Neural cell (in vitro differentiated cells): ENCODE measurements around the gene TRMT5. TPM values are rescaled to one million over a fixed set of nuclear protein-coding genes. Genes with fewer than 3 reads are reported as not detected.

Source experiments
- H2AFZ ChIP-seq: fragments of 200-600, 300-800 bp; sonication (generic), shearing (Covaris generic); 2 replicates; pipeline ENCODE4 v1.6.0; 2014; ENCODE audit warnings: low read depth, mild to moderate bottlenecking, antibody characterized with exemption, low read length, moderate library complexity
- H3F3A ChIP-seq: fragments of 200-600 bp; shearing (Covaris generic); 2 replicates; pipeline ENCODE4 v1.6.1; 2016; ENCODE audit warnings: mild to moderate bottlenecking, moderate library complexity, mixed read lengths, antibody characterized with exemption, low read length; ENCODE audit not compliant: insufficient read depth, poor library complexity, severe bottlenecking
- H3K27ac ChIP-seq: fragments of 200-600, 300-800 bp; sonication (generic), shearing (Covaris generic); 2 replicates; pipeline ENCODE4 v1.5.1; 2014; ENCODE audit warnings: mild to moderate bottlenecking, low read length, moderate library complexity
- H3K27me3 ChIP-seq: fragments of 300-800, 200-600 bp; sonication (generic), shearing (Covaris generic); 2 replicates; pipeline ENCODE4 v1.6.0; 2014; ENCODE audit warnings: mild to moderate bottlenecking, low read depth, low read length, moderate library complexity; ENCODE audit not compliant: insufficient read depth
- H3K36me3 ChIP-seq: fragments of 300-800, 200-600 bp; sonication (generic), shearing (Covaris generic); 2 replicates; pipeline ENCODE4 v1.5.1; 2014; ENCODE audit warnings: mild to moderate bottlenecking, antibody characterized with exemption, low read length, moderate library complexity; ENCODE audit not compliant: insufficient read depth
- H3K4me2 ChIP-seq: fragments of 300-800, 200-600 bp; sonication (generic), shearing (Covaris generic); 2 replicates; pipeline ENCODE4 v1.6.0; 2014; ENCODE audit warnings: mild to moderate bottlenecking, low read length
- H3K4me3 ChIP-seq: fragments of 300-800, 200-600 bp; sonication (generic), shearing (Covaris generic); 2 replicates; pipeline ENCODE4 v1.5.1; 2014; ENCODE audit warnings: mild to moderate bottlenecking, low read length, moderate library complexity
- H3K79me2 ChIP-seq: fragments of 200-600 bp; shearing (Covaris generic); replicated peaks from 2 replicates; pipeline ENCODE4 v1.6.0; 2014; ENCODE audit warnings: mild to moderate bottlenecking, low read length, moderate library complexity; ENCODE audit not compliant: insufficient read depth
- H3K9ac ChIP-seq: fragments of 300-800, 200-600 bp; sonication (generic), shearing (Covaris generic); 2 replicates; pipeline ENCODE4 v1.6.1; 2016; ENCODE audit warnings: mild to moderate bottlenecking, low read length, mixed read lengths
- H3K9me2 ChIP-seq: fragments of 200-600 bp; shearing (Covaris generic); 2 replicates; pipeline ENCODE4 v1.6.1; 2016; ENCODE audit warnings: mild to moderate bottlenecking, low read length, mixed read lengths; ENCODE audit not compliant: insufficient read depth
- H3K9me3 ChIP-seq: fragments of 200-600, 300-800 bp; sonication (generic), shearing (Covaris generic); 2 replicates; pipeline ENCODE4 v1.6.1; 2016; ENCODE audit warnings: mild to moderate bottlenecking, mixed run types, low read length, moderate library complexity, mixed read lengths
- H4K20me1 ChIP-seq: fragments of 200-600 bp; shearing (Covaris generic); 2 replicates; pipeline ENCODE4 v1.6.1; 2016; ENCODE audit warnings: mild to moderate bottlenecking, mixed run types; ENCODE audit not compliant: insufficient read depth
- EP300 ChIP-seq: fragments of 450-650 bp; conservative IDR thresholded peaks from 2 replicates; pipeline ENCODE4 v1.6.1; 2014; ENCODE audit warnings: antibody characterized with exemption, mild to moderate bottlenecking, moderate library complexity; ENCODE audit not compliant: poor library complexity, severe bottlenecking
- EZH2 ChIP-seq: fragments of 200-600, 300-800 bp; shearing (Covaris generic), sonication (generic); IDR thresholded peaks from 2 replicates; pipeline ENCODE4 v1.6.1; 2014; ENCODE audit warnings: antibody characterized with exemption, low read length, borderline replicate concordance, mild to moderate bottlenecking; ENCODE audit not compliant: insufficient read depth, poor library complexity, severe bottlenecking
- MXI1 ChIP-seq: fragments of 450-650 bp; conservative IDR thresholded peaks from 2 replicates; pipeline ENCODE4 v1.6.1; 2014; ENCODE audit warnings: antibody characterized with exemption, mild to moderate bottlenecking; ENCODE audit not compliant: poor library complexity, severe bottlenecking
- POLR2AphosphoS5 ChIP-seq: IDR thresholded peaks from 2 replicates; pipeline ENCODE4 v1.6.1; 2012
- RAD21 ChIP-seq: fragments of 450-650 bp; conservative IDR thresholded peaks from 2 replicates; pipeline ENCODE4 v1.6.1; 2014; ENCODE audit warnings: antibody characterized with exemption, mild to moderate bottlenecking, moderate library complexity
- REST ChIP-seq: IDR thresholded peaks from 2 replicates; pipeline ENCODE4 v1.6.1; 2012; ENCODE audit warnings: borderline replicate concordance
- SMC3 ChIP-seq: fragments of 450-650 bp; conservative IDR thresholded peaks from 2 replicates; pipeline ENCODE4 v1.6.1; 2014; ENCODE audit warnings: antibody characterized with exemption, mild to moderate bottlenecking, moderate library complexity; ENCODE audit not compliant: poor library complexity
- TAF1 ChIP-seq: IDR thresholded peaks from 2 replicates; pipeline ENCODE4 v1.6.1; 2012; ENCODE audit warnings: low read depth
- polyA plus RNA-seq: library from polyadenylated mRNA; depleted of rRNA; stranded (reverse); fragments of >200 nt; gene quantifications from 2 replicates; pipeline ENCODE4 v1.2.3, GENCODE V29; 2014
- TF ChIP-seq, protein P1 (sequence below): fragments of 450-650 bp; IDR thresholded peaks from 2 replicates; pipeline ENCODE4 v1.5.1; 2014; ENCODE audit warnings: antibody characterized with exemption, mild to moderate bottlenecking, moderate library complexity; ENCODE audit not compliant: poor library complexity, severe bottlenecking

TRMT5 gene
- polyA plus RNA-seq, 1 donor from 2014 or later: 7.6 TPM

DNA sequence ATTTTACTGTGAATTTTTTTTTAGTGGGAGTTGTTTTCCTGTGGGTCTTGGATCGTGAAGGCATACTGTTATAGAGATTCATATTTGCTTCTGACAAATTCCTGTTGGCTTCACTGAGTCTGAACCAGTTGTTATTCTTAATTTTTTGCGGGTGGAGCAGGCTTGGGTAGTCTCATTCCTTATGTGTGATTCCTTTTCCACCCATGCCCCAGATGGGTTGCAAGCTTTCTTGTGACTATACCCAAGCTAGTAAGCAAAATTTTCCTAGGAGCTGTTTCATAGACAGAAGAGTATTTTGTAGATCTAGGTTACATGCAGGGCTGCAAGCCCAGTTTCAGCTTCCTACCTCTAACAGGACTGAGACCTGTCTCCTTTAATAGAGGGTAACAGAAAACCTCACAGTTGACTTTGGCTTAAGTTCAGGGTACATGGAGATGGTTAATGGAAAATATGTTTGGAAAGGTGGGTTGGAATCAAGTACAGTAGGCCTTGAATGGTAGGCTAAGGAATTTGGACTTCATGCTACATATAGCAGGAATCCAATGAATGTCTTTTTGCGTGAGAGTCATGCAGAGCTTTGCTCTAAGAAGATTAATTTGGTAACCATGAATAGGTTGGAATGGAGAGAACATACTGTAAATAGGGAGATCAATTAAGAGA is 29.0 kb downstream of the TRMT5 start:
- Histone ChIP-seq H3K27me3 (no peaks in the 10 kb centered on the region), H3K4me3 (no peak overlapping the region), H3K4me2 (no peak overlapping the region), H3K27ac (no peak overlapping the region), H2AFZ (no peak overlapping the region), H3F3A (no peaks in the 10 kb centered on the region), H3K9me3 (peaks cover 4% of the 10 kb centered on the region), H3K9ac (no peak overlapping the region), H3K36me3 (no peaks in the 10 kb centered on the region), H4K20me1 (no peaks in the 10 kb centered on the region), H3K9me2 (no peaks in the 10 kb centered on the region), H3K79me2 (no peaks in the 10 kb centered on the region)
- TF ChIP-seq SMC3: no peak
- no peak for TF ChIP-seq EZH2
- no peak for TF ChIP-seq TAF1
- TF ChIP-seq, protein P1, sequence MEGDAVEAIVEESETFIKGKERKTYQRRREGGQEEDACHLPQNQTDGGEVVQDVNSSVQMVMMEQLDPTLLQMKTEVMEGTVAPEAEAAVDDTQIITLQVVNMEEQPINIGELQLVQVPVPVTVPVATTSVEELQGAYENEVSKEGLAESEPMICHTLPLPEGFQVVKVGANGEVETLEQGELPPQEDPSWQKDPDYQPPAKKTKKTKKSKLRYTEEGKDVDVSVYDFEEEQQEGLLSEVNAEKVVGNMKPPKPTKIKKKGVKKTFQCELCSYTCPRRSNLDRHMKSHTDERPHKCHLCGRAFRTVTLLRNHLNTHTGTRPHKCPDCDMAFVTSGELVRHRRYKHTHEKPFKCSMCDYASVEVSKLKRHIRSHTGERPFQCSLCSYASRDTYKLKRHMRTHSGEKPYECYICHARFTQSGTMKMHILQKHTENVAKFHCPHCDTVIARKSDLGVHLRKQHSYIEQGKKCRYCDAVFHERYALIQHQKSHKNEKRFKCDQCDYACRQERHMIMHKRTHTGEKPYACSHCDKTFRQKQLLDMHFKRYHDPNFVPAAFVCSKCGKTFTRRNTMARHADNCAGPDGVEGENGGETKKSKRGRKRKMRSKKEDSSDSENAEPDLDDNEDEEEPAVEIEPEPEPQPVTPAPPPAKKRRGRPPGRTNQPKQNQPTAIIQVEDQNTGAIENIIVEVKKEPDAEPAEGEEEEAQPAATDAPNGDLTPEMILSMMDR: no peak
- TF ChIP-seq RAD21: no peak
- no peak for TF ChIP-seq EP300
- no peak for TF ChIP-seq REST
- no peak for TF ChIP-seq MXI1
- TF ChIP-seq POLR2AphosphoS5: no peak

- Histone ChIP-seq H2AFZ (no peak overlapping the region), H3K4me3 (no peak overlapping the region), H3K27ac (no peak overlapping the region), H3F3A (no peaks in the 10 kb centered on the region), H4K20me1 (no peaks in the 10 kb centered on the region), H3K27me3 (no peaks in the 10 kb centered on the region), H3K9me3 (no peaks in the 10 kb centered on the region), H3K9ac (no peak overlapping the region), H3K9me2 (no peaks in the 10 kb centered on the region), H3K36me3 (no peaks in the 10 kb centered on the region), H3K79me2 (no peaks in the 10 kb centered on the region), H3K4me2 (no peak overlapping the region)
- TF ChIP-seq, protein P1: no peak
- TF ChIP-seq POLR2AphosphoS5: no peak
- no peak for TF ChIP-seq RAD21
- no peak for TF ChIP-seq SMC3
- TF ChIP-seq MXI1: no peak
- TF ChIP-seq EZH2: no peak
- TF ChIP-seq TAF1: no peak
- no peak for TF ChIP-seq REST
- TF ChIP-seq EP300: no peak
Observed at GRCh38 chr14:60946773-60947172, 34.1 kb downstream of the TRMT5 start.
